ENCODE data around the gene LRRC45.

The LRRC45 gene

GRCh38 chr17:82007495-82008257, 15.4 kb upstream of the LRRC45 start:
- DNase-seq (ENCODE audit: low read depth), result no peak

GRCh38 chr17:82008258-82008940, 14.7 kb upstream of the LRRC45 start:
- DNase-seq (ENCODE audit: low read depth), result no peak

- DNase-seq (ENCODE audit: low read depth), result no peak
Measured at GRCh38 chr17:82008941-82009405, 14.1 kb upstream of the LRRC45 start.

GRCh38 chr17:82009413-82009812, 13.7 kb upstream of the LRRC45 start:
- no peak for DNase-seq (ENCODE audit: low read depth)

- no peak for DNase-seq (ENCODE audit: low read depth)
Measured at GRCh38 chr17:82010575-82011525, 12.3 kb upstream of the LRRC45 start.

- DNase-seq (ENCODE audit: low read depth), result no peak
Measured at GRCh38 chr17:82011617-82012187, 11.4 kb upstream of the LRRC45 start.

GRCh38 chr17:82012261-82012639, 10.9 kb upstream of the LRRC45 start:
- no peak for DNase-seq (ENCODE audit: low read depth)

- no peak for DNase-seq (ENCODE audit: low read depth)
Measured at GRCh38 chr17:82012640-82013295, 10.3 kb upstream of the LRRC45 start.

- DNase-seq (ENCODE audit: low read depth), result no peak
Measured at GRCh38 chr17:82013341-82013740, 9.8 kb upstream of the LRRC45 start.

GRCh38 chr17:82013772-82014321, 9.3 kb upstream of the LRRC45 start:
- no peak for DNase-seq (ENCODE audit: low read depth)

GRCh38 chr17:82014432-82014831, 8.7 kb upstream of the LRRC45 start:
- DNase-seq (ENCODE audit: low read depth), result no peak

- DNase-seq (ENCODE audit: low read depth), result no peak
Measured at GRCh38 chr17:82014971-82015310, 8.2 kb upstream of the LRRC45 start.

GRCh38 chr17:82015311-82015971, 7.7 kb upstream of the LRRC45 start:
- no peak for DNase-seq (ENCODE audit: low read depth)

GRCh38 chr17:82016061-82016874, 6.8 kb upstream of the LRRC45 start:
- DNase-seq (ENCODE audit: low read depth), result no peak

- DNase-seq (ENCODE audit: low read depth), result no peak
Measured at GRCh38 chr17:82016875-82017459, 6.1 kb upstream of the LRRC45 start.

GRCh38 chr17:82017612-82018151, 5.4 kb upstream of the LRRC45 start:
- no peak for DNase-seq (ENCODE audit: low read depth)

GRCh38 chr17:82018152-82018988, 4.7 kb upstream of the LRRC45 start:
- no peak for DNase-seq (ENCODE audit: low read depth)

GRCh38 chr17:82018989-82019689, 4.0 kb upstream of the LRRC45 start:
- no peak for DNase-seq (ENCODE audit: low read depth)

Measured in HS-27A (cell line).